SK-MEL-5 (cell line): ENCODE measurements around the gene CITED1. TPM values are rescaled to one million over a fixed set of nuclear protein-coding genes. Genes with fewer than 3 reads are reported as not detected.

Experiments
- DNase-seq: peaks from one replicate; pipeline ENCODE4 v3.0.0-alpha.2; 2016; ENCODE audit warnings: low read depth, low spot score
- in situ Hi-C: cut with HindIII; loops from 2 replicates; pipeline ENCODE4 v1.10.0; 2016; ENCODE audit warnings: low sequenced_read_pairs, high pct_unique_total_duplicates, low pct_unique_long_range_greater_than_20kb
- small RNA-seq, 2 experiments: library from RNA; depleted of rRNA; stranded (forward); fragments of <200 nt; gene quantifications; one replicate each; pipeline ENCODE3, GENCODE V24; 2014
- total RNA-seq: library from RNA; depleted of rRNA; stranded (reverse); fragments of >200 nt; shearing (Covaris generic); gene quantifications from 2 replicates; pipeline ENCODE4 v1.2.3, GENCODE V29; 2014; rRNA removed

Gene CITED1
- total RNA-seq, 1 experiment from 2014 or later, result 29.4 TPM

GRCh38 chrX:72253686-72254085 is 52.0 kb downstream of the CITED1 start:
- in situ Hi-C loops, result no loop called here
- DNase-seq, result no peak

Small RNA genes within 50 kb of the gene (small RNA-seq; reads per million reads assigned to genes)
- 0 reads per million in 2 experiments for gene RF00019

Other genes with a start within 250 kb of the CITED1 start
- 0.29 and 0.40 TPM in 2 replicates for gene RTL5, start 174.0 kb downstream of the CITED1 start, total RNA-seq
- gene PIN4, start 124.2 kb downstream of the CITED1 start, total RNA-seq, result 15.9 and 20.9 TPM in 2 replicates
- gene ERCC6L, start 66.9 kb downstream of the CITED1 start, total RNA-seq, result 5.5 and 5.8 TPM in 2 replicates
- gene RPS4X, start 28.7 kb downstream of the CITED1 start, total RNA-seq, result 1,611 and 1,883 TPM in 2 replicates